ENCODE data around the gene FAM210B. TPM values are rescaled to one million over a fixed set of nuclear protein-coding genes. Genes with fewer than 3 reads are reported as not detected.

FAM210B gene
- polyA plus RNA-seq, 1 experiment: 40.7 TPM

- ChIA-PET POLR2A (no interaction called here), CTCF (no interaction called here)
- no peaks in the 10 kb centered on the region for H3K27me3 ChIP-seq (ENCODE audit: control insufficient read depth, insufficient read depth, low read length)
- no peaks in the 10 kb centered on the region for H3K36me3 ChIP-seq (ENCODE audit: control insufficient read depth, insufficient read depth, low read length)
- no peak overlapping the region for H3K4me3 ChIP-seq (ENCODE audit: low read depth, low read length)
- no peak for TF ChIP-seq CTCF (IDR thresholded peaks at IDR 0.05; ENCODE audit: insufficient read depth, low read depth, low read length)
- DNase-seq (ENCODE audit: low read depth): no peak
These were observed 17.6 kb downstream of the FAM210B start for GRCh38 chr20:56376331-56376730.

DNA sequence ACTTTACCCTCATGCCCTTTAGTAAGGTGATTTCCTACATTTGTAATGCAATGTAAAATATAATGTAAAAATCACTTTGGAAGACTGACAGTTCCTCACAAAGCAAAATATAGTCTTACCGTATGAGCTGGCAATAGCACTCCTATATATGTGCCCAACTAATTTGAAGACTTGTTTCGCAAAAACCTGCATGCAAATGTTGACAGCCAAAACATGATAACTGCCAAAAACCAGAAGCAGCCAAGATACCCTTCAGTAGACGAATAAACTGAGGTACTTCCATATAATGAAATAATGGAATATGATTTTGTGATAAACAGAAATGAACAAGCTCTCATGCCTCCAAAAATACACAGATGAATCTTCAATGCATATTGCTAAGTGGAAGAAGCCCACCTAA, 19.6 kb downstream of the FAM210B start:
- no peak for DNase-seq (ENCODE audit: low read depth)
- ChIA-PET POLR2A (no interaction called here), CTCF (interaction anchor here (0.7 kb wide), 1 partner anchor 880 kb away, joined by 3 read pairs; no protein-coding TSS in a partner anchor)
- no peak for TF ChIP-seq CTCF (IDR thresholded peaks at IDR 0.05; ENCODE audit: insufficient read depth, low read depth, low read length)
- Histone ChIP-seq H3K36me3 (ENCODE audit: control insufficient read depth, insufficient read depth, low read length) (no peaks in the 10 kb centered on the region), H3K4me3 (ENCODE audit: low read depth, low read length) (no peak overlapping the region), H3K27me3 (ENCODE audit: control insufficient read depth, insufficient read depth, low read length) (no peaks in the 10 kb centered on the region)

- POLR2A ChIA-PET: interaction anchor here (0.6 kb wide), 1 partner anchor 22 kb away, joined by 3 read pairs; no protein-coding TSS in a partner anchor
- no peak for TF ChIP-seq CTCF (IDR thresholded peaks at IDR 0.05; ENCODE audit: insufficient read depth, low read depth, low read length)
- CTCF ChIA-PET: interaction anchor here (1.0 kb wide), 1 partner anchor 18 kb away, joined by 4 read pairs; no protein-coding TSS in a partner anchor
- DNase-seq (ENCODE audit: low read depth): no peak
- Histone ChIP-seq H3K36me3 (ENCODE audit: control insufficient read depth, insufficient read depth, low read length) (no peaks in the 10 kb centered on the region; the same call in 1 of the 2 replicates), H3K4me3 (ENCODE audit: low read depth, low read length) (no peak overlapping the region), H3K27me3 (ENCODE audit: control insufficient read depth, insufficient read depth, low read length) (no peaks in the 10 kb centered on the region)
These were observed 21.6 kb downstream of the FAM210B start for GRCh38 chr20:56380375-56380774.

GRCh38 chr20:56381501-56381900, 22.7 kb downstream of the FAM210B start:
- Histone ChIP-seq H3K27me3 (ENCODE audit: control insufficient read depth, insufficient read depth, low read length) (no peaks in the 10 kb centered on the region), H3K4me3 (ENCODE audit: low read depth, low read length) (no peak overlapping the region), H3K36me3 (ENCODE audit: control insufficient read depth, insufficient read depth, low read length) (no peaks in the 10 kb centered on the region; the same call in 1 of the 2 replicates)
- TF ChIP-seq CTCF (IDR thresholded peaks at IDR 0.05; ENCODE audit: insufficient read depth, low read depth, low read length): no peak
- no peak for DNase-seq (ENCODE audit: low read depth)
- ChIA-PET POLR2A (no interaction called here), CTCF (interaction anchor here (1.0 kb wide), 1 partner anchor 96 kb away, joined by 3 read pairs; no protein-coding TSS in a partner anchor)

DNA sequence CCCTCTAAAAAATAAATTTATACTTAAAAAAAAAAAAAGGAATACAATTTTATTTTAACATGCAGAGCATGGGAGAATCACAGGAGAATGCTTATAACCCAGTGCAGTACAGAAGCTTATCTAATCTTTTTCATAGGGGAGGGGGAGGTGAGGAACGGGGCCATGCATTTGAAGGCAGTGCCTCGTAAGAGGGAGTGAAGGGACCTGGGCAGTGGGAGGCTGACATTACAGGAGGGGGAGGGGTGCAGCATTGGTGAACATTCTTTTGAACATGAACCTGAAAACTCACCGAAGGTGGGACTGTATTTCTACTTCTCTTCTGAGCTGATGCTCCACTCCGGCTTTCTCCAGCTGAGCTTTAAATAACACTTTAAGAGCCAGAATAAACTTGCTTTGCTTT, 23.9 kb downstream of the FAM210B start:
- TF ChIP-seq CTCF (IDR thresholded peaks at IDR 0.05; ENCODE audit: insufficient read depth, low read depth, low read length): no peak
- ChIA-PET CTCF (no interaction called here), POLR2A (no interaction called here)
- H3K27me3 ChIP-seq (ENCODE audit: control insufficient read depth, insufficient read depth, low read length): no peaks in the 10 kb centered on the region
- DNase-seq (ENCODE audit: low read depth): no peak
- H3K36me3 ChIP-seq (ENCODE audit: control insufficient read depth, insufficient read depth, low read length): no peaks in the 10 kb centered on the region; the same call in 1 of the 2 replicates
- no peak overlapping the region for H3K4me3 ChIP-seq (ENCODE audit: low read depth, low read length)
